WTC11 (cell line): ENCODE measurements around the gene HUS1. TPM values are rescaled to one million over a fixed set of nuclear protein-coding genes. Genes with fewer than 3 reads are reported as not detected.

Source experiments
- ATAC-seq: fragments of 200-7000 bp; cut with Tn5 transposase; 2 replicates; pipeline ENCODE4 v1.10.0; 2021; ENCODE audit warnings: mild to moderate bottlenecking, moderate library complexity
- Bru-seq: library from RNA; stranded (reverse); fragments of 400-500 nt; gene quantifications from one replicate; lab custom pipeline; 2021; lab: Mats Ljungman, UMichigan
- CTCF ChIA-PET: fragments of 300-600 bp; sonication (Branson Sonifier 250); formaldehyde crosslinking; loops from one replicate; lab custom pipeline; 2021; ENCODE audit warnings: antibody characterized with exemption; lab: Charles Lee
- POLR2A ChIA-PET: fragments of 350-600 bp; sonication (Branson Sonifier 250); formaldehyde crosslinking; loops from one replicate; lab custom pipeline; 2021; ENCODE audit warnings: antibody characterized with exemption; lab: Charles Lee
- DNase-seq: peaks from one replicate; pipeline ENCODE4 v3.0.0; 2021; ENCODE audit warnings: low spot score
- H3K27ac Mint-ChIP-seq: 2 replicates; pipeline ENCODE4 v1.8.0; 2021; ENCODE audit warnings: mixed read lengths
- H3K27me3 Mint-ChIP-seq: 2 replicates; pipeline ENCODE4 v1.8.0; 2021; ENCODE audit warnings: low read depth, mild to moderate bottlenecking, moderate library complexity, mixed read lengths
- H3K36me3 Mint-ChIP-seq: 2 replicates; pipeline ENCODE4 v1.8.0; 2021; ENCODE audit warnings: mixed read lengths
- H3K4me1 Mint-ChIP-seq: 2 replicates; pipeline ENCODE4 v1.8.0; 2022; ENCODE audit warnings: mixed read lengths
- H3K4me3 Mint-ChIP-seq: 2 replicates; pipeline ENCODE4 v1.8.0; 2021; ENCODE audit warnings: mild to moderate bottlenecking, moderate library complexity, mixed read lengths
- H3K9me3 Mint-ChIP-seq: 2 replicates; pipeline ENCODE4 v1.8.0; 2021; ENCODE audit warnings: mixed read lengths
- CBFB ChIP-seq: sonication (generic); formaldehyde crosslinking; IDR thresholded peaks from 2 replicates; pipeline ENCODE4 v1.8.1; 2022; ENCODE audit warnings: mild to moderate bottlenecking, low read depth, missing genetic modification reagents
- ETV6 ChIP-seq: sonication (generic); formaldehyde crosslinking; IDR thresholded peaks from 2 replicates; pipeline ENCODE4 v1.8.1; 2022; ENCODE audit warnings: mild to moderate bottlenecking, missing genetic modification reagents
- FOXK1 ChIP-seq: sonication (generic); formaldehyde crosslinking; IDR thresholded peaks from 2 replicates; pipeline ENCODE4 v1.8.0; 2022; ENCODE audit warnings: mild to moderate bottlenecking, moderate library complexity, missing genetic modification reagents
- FOXP4 ChIP-seq: sonication (generic); formaldehyde crosslinking; IDR thresholded peaks from 2 replicates; pipeline ENCODE4 v1.8.0; 2022; ENCODE audit warnings: mild to moderate bottlenecking, missing genetic modification reagents
- HMGXB4 ChIP-seq: sonication (generic); formaldehyde crosslinking; IDR thresholded peaks from 2 replicates; pipeline ENCODE4 v1.8.1; 2023; ENCODE audit warnings: mild to moderate bottlenecking, moderate library complexity, missing genetic modification reagents
- MYBL2 ChIP-seq: sonication (generic); formaldehyde crosslinking; IDR thresholded peaks from 2 replicates; pipeline ENCODE4 v1.8.1; 2023; ENCODE audit warnings: mild to moderate bottlenecking, moderate library complexity, missing genetic modification reagents
- NFYB ChIP-seq: sonication (generic); formaldehyde crosslinking; conservative IDR thresholded peaks from 2 replicates; pipeline ENCODE4 v1.8.0; 2022; ENCODE audit warnings: low read depth, missing genetic modification reagents
- NR1H2 ChIP-seq: sonication (generic); formaldehyde crosslinking; IDR thresholded peaks from 2 replicates; pipeline ENCODE4 v1.9.0; 2021; ENCODE audit warnings: mild to moderate bottlenecking, moderate library complexity, missing genetic modification reagents
- ZNF232 ChIP-seq: sonication (generic); formaldehyde crosslinking; IDR thresholded peaks from 2 replicates; pipeline ENCODE4 v1.8.0; 2022; ENCODE audit warnings: mild to moderate bottlenecking, missing genetic modification reagents
- ZNF263 ChIP-seq: sonication (generic); formaldehyde crosslinking; IDR thresholded peaks from 2 replicates; pipeline ENCODE4 v1.8.1; 2022; ENCODE audit warnings: low read depth, mild to moderate bottlenecking, moderate library complexity, missing genetic modification reagents
- ZNF671 ChIP-seq: fragments of 250-450 bp; sonication (Bioruptor Pico); IDR thresholded peaks from 2 replicates; pipeline ENCODE4 v1.8.0; 2021; ENCODE audit warnings: mild to moderate bottlenecking
- long read RNA-seq, 3 experiments: library from RNA in 1 of 3; library from capped mRNA in 1 of 3; library from polyadenylated mRNA in 1 of 3; unstranded in 2 of 3; stranded (forward) in 1 of 3; transcript quantifications; one replicate each; pipeline ENCODE4 v2.0.0, GENCODE V29; 2021
- total RNA-seq: library from RNA; stranded (reverse); gene quantifications from 3 replicates; pipeline ENCODE4 v1.2.3, GENCODE V29; 2021
- TF ChIP-seq, protein P1 (sequence below): sonication (generic); formaldehyde crosslinking; IDR thresholded peaks from 2 replicates; pipeline ENCODE4 v1.8.1; 2023; ENCODE audit warnings: mild to moderate bottlenecking, missing genetic modification reagents
- TF ChIP-seq, protein P2 (sequence below): sonication (generic); formaldehyde crosslinking; IDR thresholded peaks from 2 replicates; pipeline ENCODE4 v1.8.0; 2023; ENCODE audit warnings: missing genetic modification reagents, mild to moderate bottlenecking, borderline replicate concordance
- TF ChIP-seq, protein P3 (sequence below): sonication (generic); formaldehyde crosslinking; IDR thresholded peaks from 2 replicates; pipeline ENCODE4 v1.8.0; 2023; ENCODE audit warnings: missing genetic modification reagents
- TF ChIP-seq, protein P4 (sequence below): fragments of 250-450 bp; sonication (Bioruptor Pico); IDR thresholded peaks from 2 replicates; pipeline ENCODE4 v1.9.0; 2021; ENCODE audit warnings: mild to moderate bottlenecking
- TF ChIP-seq, protein P5 (sequence below): fragments of 250-450 bp; sonication (Bioruptor Pico); IDR thresholded peaks from 2 replicates; pipeline ENCODE4 v1.8.0; 2021; ENCODE audit warnings: mild to moderate bottlenecking

The HUS1 gene
- 31.1 to 33.4 TPM (median 32.7 TPM) in 3 replicates for total RNA-seq
- percentile 93 among the genes with signal in this experiment for Bru-seq, nascent RNA
- long read RNA-seq, experiment 1, transcript HUS1-201 (8 exons, 2,935 nt), result major isoform, 16 of 45 reads
- long read RNA-seq, experiment 1, partial matches to known transcripts, result 0 of 45 reads
- long read RNA-seq, experiment 1, other reads (novel, unspliced or antisense), result 24 of 45 reads
- long read RNA-seq, experiment 2, transcript HUS1-201 (8 exons, 2,935 nt), result major isoform, 10 of 19 reads
- long read RNA-seq, experiment 2, partial matches to known transcripts, result 3 of 19 reads
- long read RNA-seq, experiment 2, other reads (novel, unspliced or antisense), result 5 of 19 reads
- long read RNA-seq, experiment 3, transcript HUS1-201 (8 exons, 2,935 nt), result major isoform, 22 of 31 reads
- long read RNA-seq, experiment 3, transcript HUS1-202 (8 exons, 1,125 nt), result minor isoform, 5 of 31 reads
- long read RNA-seq, experiment 3, partial matches to known transcripts, result 0 of 31 reads
- long read RNA-seq, experiment 3, other reads (novel, unspliced or antisense), result 4 of 31 reads

- Mint-ChIP-seq H3K27me3 (no peaks in the 10 kb centered on the region), H3K4me3 (peak within 1 kb of the TSS; percentile 98), H3K9me3 (0 out of 2 replicates have a peak, but pooled peaks cover 2% of the 10 kb centered on the region), H3K27ac (peak within 1 kb of the TSS; percentile 100), H3K4me1 (peaks cover 9% of the 10 kb centered on the region), H3K36me3 (peaks cover 41% of the 10 kb centered on the region)
- CTCF ChIA-PET, result interaction anchor here (0.8 to 1.1 kb wide), 2 partner anchors 9 to 11 kb away, joined by 3 read pairs; no protein-coding TSS in a partner anchor
- POLR2A ChIA-PET, result no interaction called here
- ATAC-seq (peak; percentile 98), DNase-seq (peak; percentile 98)
- TF ChIP-seq, protein P1, sequence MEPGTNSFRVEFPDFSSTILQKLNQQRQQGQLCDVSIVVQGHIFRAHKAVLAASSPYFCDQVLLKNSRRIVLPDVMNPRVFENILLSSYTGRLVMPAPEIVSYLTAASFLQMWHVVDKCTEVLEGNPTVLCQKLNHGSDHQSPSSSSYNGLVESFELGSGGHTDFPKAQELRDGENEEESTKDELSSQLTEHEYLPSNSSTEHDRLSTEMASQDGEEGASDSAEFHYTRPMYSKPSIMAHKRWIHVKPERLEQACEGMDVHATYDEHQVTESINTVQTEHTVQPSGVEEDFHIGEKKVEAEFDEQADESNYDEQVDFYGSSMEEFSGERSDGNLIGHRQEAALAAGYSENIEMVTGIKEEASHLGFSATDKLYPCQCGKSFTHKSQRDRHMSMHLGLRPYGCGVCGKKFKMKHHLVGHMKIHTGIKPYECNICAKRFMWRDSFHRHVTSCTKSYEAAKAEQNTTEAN (CRISPR knock-in tag), result peak; percentile 68; the same call in 1 of the 2 replicates
- TF ChIP-seq, protein P2, sequence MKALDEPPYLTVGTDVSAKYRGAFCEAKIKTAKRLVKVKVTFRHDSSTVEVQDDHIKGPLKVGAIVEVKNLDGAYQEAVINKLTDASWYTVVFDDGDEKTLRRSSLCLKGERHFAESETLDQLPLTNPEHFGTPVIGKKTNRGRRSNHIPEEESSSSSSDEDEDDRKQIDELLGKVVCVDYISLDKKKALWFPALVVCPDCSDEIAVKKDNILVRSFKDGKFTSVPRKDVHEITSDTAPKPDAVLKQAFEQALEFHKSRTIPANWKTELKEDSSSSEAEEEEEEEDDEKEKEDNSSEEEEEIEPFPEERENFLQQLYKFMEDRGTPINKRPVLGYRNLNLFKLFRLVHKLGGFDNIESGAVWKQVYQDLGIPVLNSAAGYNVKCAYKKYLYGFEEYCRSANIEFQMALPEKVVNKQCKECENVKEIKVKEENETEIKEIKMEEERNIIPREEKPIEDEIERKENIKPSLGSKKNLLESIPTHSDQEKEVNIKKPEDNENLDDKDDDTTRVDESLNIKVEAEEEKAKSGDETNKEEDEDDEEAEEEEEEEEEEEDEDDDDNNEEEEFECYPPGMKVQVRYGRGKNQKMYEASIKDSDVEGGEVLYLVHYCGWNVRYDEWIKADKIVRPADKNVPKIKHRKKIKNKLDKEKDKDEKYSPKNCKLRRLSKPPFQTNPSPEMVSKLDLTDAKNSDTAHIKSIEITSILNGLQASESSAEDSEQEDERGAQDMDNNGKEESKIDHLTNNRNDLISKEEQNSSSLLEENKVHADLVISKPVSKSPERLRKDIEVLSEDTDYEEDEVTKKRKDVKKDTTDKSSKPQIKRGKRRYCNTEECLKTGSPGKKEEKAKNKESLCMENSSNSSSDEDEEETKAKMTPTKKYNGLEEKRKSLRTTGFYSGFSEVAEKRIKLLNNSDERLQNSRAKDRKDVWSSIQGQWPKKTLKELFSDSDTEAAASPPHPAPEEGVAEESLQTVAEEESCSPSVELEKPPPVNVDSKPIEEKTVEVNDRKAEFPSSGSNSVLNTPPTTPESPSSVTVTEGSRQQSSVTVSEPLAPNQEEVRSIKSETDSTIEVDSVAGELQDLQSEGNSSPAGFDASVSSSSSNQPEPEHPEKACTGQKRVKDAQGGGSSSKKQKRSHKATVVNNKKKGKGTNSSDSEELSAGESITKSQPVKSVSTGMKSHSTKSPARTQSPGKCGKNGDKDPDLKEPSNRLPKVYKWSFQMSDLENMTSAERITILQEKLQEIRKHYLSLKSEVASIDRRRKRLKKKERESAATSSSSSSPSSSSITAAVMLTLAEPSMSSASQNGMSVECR (CRISPR knock-in tag), result peak; percentile 64; the same call in 1 of the 2 replicates
- TF ChIP-seq ETV6 (peak; percentile 65; the same call in 1 of the 2 replicates), MYBL2 (CRISPR knock-in tag) (peak; percentile 81; the same call in 1 of the 2 replicates), NFYB (CRISPR knock-in tag) (no peak), ZNF263 (CRISPR knock-in tag) (no peak), ZNF232 (CRISPR knock-in tag) (peak; percentile 74), ZNF671 (CRISPR knock-in tag) (no peak), NR1H2 (CRISPR knock-in tag) (0 out of 2 replicates have a peak, but pooled peaks have one; percentile 40), HMGXB4 (CRISPR knock-in tag) (no peak), FOXK1 (CRISPR knock-in tag) (peak; percentile 89), CBFB (0 out of 2 replicates have a peak, but pooled peaks have one; percentile 85), FOXP4 (CRISPR knock-in tag) (0 out of 2 replicates have a peak, but pooled peaks have one; percentile 35)
- TF ChIP-seq, protein P3, sequence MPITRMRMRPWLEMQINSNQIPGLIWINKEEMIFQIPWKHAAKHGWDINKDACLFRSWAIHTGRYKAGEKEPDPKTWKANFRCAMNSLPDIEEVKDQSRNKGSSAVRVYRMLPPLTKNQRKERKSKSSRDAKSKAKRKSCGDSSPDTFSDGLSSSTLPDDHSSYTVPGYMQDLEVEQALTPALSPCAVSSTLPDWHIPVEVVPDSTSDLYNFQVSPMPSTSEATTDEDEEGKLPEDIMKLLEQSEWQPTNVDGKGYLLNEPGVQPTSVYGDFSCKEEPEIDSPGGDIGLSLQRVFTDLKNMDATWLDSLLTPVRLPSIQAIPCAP (CRISPR knock-in tag), result peak; percentile 31; the same call in 1 of the 2 replicates
- TF ChIP-seq, protein P4, sequence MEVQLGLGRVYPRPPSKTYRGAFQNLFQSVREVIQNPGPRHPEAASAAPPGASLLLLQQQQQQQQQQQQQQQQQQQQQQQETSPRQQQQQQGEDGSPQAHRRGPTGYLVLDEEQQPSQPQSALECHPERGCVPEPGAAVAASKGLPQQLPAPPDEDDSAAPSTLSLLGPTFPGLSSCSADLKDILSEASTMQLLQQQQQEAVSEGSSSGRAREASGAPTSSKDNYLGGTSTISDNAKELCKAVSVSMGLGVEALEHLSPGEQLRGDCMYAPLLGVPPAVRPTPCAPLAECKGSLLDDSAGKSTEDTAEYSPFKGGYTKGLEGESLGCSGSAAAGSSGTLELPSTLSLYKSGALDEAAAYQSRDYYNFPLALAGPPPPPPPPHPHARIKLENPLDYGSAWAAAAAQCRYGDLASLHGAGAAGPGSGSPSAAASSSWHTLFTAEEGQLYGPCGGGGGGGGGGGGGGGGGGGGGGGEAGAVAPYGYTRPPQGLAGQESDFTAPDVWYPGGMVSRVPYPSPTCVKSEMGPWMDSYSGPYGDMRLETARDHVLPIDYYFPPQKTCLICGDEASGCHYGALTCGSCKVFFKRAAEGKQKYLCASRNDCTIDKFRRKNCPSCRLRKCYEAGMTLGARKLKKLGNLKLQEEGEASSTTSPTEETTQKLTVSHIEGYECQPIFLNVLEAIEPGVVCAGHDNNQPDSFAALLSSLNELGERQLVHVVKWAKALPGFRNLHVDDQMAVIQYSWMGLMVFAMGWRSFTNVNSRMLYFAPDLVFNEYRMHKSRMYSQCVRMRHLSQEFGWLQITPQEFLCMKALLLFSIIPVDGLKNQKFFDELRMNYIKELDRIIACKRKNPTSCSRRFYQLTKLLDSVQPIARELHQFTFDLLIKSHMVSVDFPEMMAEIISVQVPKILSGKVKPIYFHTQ (CRISPR knock-in tag), result no peak
- TF ChIP-seq, protein P5, sequence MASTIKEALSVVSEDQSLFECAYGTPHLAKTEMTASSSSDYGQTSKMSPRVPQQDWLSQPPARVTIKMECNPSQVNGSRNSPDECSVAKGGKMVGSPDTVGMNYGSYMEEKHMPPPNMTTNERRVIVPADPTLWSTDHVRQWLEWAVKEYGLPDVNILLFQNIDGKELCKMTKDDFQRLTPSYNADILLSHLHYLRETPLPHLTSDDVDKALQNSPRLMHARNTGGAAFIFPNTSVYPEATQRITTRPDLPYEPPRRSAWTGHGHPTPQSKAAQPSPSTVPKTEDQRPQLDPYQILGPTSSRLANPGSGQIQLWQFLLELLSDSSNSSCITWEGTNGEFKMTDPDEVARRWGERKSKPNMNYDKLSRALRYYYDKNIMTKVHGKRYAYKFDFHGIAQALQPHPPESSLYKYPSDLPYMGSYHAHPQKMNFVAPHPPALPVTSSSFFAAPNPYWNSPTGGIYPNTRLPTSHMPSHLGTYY, result no peak
These were observed at the start of gene HUS1 for GRCh38 chr7:47979145-47979831. TSS of gene HUS1 (minus strand) at chr7:47979615. CDS start at chr7:47979519, 96 bp downstream.
